ENCODE measurements around the gene PYGL. TPM values are rescaled to one million over a fixed set of nuclear protein-coding genes. Genes with fewer than 3 reads are reported as not detected.
"Not testable (repeated sequence)": the region's sequence is repeated elsewhere in the genome, so short reads cannot be mapped to it uniquely, and the experiment has no call there.

The PYGL gene
- total RNA-seq, 2 donors from 2014 or later = 0.26 to 3.9 TPM

DNA sequence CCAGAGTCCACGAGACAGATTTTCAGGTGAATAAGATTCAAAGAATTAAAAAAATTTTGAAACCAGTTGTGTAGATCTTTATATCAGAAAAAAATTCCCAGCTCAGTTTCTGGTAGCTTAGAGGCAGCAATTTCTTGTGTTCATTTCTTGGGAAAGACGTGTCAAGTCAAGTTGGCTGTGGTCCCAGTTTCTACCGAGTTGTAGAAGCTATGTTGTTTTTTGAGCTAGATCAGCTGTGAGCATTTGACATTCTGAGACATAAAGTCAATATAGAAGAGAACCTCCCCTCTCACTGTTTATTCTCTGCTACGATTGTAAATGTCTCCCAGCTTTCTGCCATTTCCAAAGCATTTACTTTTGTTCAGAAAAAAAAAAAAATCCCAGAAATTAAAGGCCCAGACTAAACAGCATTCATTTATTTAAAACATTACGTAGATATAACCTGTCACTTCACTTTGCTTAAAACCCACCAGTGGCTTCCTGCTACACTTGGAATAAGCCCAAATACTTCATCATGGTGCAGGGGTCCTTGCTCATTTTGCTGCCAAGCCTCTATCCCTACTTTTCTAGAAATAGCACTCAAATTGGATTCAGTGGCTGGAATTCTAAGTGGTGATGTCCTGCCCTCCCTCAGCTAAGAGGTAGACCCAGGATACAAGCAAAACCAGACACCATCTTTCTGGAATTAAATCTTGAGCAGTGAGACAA, 20.6 kb upstream of the PYGL start:
- Mint-ChIP-seq H3K4me3 (no peak overlapping the region), H3K27ac (no peak overlapping the region), H3K36me3 (ENCODE audit: low read depth) (no peaks in the 10 kb centered on the region), H3K9me3 (no peaks in the 10 kb centered on the region), H3K27me3 (peaks cover 9% of the 10 kb centered on the region), H3K4me1 (no peaks in the 10 kb centered on the region)
- ATAC-seq (replicated peaks) = no peak

DNA sequence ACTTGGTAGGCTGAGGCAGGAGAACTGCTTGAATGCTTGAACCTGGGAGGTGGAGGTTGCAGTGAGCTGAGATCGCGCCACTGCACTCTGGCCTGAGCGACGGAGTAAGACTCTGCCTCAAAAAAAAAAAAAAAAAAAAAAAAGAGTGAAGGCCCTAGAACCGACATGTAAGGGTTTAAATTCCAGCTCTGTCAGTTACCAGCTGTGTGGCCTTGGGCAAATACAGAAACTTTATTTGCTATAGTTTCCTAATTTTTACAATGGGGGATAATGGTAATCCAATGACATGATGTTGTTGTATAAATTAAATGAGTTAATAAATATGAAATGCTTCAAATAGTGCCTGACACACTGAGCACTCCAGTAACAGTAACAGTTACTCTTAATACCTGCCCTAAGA, 19.6 kb upstream of the PYGL start:
- Mint-ChIP-seq H3K4me3 (no peak overlapping the region), H3K9me3 (no peaks in the 10 kb centered on the region), H3K27ac (no peak overlapping the region), H3K36me3 (ENCODE audit: low read depth) (no peaks in the 10 kb centered on the region), H3K27me3 (peaks cover 7% of the 10 kb centered on the region), H3K4me1 (no peaks in the 10 kb centered on the region)
- ATAC-seq (replicated peaks) = no peak

DNA sequence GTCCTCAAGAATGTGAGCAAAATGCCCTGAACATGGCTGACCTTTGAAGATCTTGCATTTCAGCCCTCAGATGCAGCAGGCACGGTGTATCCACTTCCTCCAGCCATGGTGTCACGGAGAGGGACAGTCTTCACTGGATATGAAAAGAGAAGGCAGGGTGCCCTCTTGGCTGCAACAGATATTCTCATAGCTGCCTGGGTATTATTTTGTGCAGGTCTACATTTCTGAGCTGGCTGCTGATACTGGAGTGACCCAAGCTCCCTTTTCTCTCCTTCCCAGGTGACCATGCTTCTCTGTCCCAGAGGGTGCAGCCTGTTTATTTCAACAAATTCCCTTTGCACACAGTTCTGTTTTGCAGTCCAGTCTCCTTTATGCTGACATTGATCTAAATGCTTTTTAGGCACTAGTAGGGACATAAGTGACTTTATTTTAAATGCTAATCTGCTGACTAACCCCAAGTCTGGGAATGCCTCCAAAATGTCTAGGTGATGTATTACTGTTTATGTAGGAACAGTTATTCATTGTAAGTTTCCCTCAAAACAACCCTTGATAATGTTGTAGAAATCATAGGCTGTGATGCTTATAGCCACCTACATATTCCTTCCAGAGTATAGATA, 17.4 kb upstream of the PYGL start:
- Mint-ChIP-seq H3K9me3 (no peaks in the 10 kb centered on the region), H3K27me3 (peaks cover 7% of the 10 kb centered on the region), H3K4me1 (no peaks in the 10 kb centered on the region), H3K36me3 (ENCODE audit: low read depth) (no peaks in the 10 kb centered on the region), H3K4me3 (no peak overlapping the region), H3K27ac (no peak overlapping the region)
- ATAC-seq (replicated peaks) = no peak

DNA sequence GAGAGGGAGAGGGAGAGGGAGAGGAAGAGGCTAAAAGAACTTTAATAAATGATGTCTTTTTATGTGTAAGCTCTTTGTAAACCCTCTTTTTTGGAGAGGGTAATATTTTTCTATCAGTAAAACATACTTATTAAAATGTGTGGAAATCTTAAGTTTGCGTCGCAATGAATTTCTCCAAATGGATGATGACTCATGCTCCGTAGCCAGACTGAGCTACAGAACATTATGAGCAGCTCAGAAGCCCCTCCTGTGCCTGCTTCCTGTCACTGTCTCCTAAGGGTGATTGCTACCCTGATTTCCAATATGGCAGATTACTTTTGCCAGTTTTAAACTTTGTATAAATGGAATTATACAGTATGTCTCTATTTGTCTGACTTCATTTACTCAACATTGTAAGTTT, 13.0 kb upstream of the PYGL start:
- Mint-ChIP-seq H3K27me3 (peaks cover 7% of the 10 kb centered on the region), H3K36me3 (ENCODE audit: low read depth) (no peaks in the 10 kb centered on the region), H3K4me3 (no peak overlapping the region), H3K4me1 (no peaks in the 10 kb centered on the region), H3K27ac (no peak overlapping the region), H3K9me3 (no peaks in the 10 kb centered on the region)
- no peak for ATAC-seq (replicated peaks)

DNA sequence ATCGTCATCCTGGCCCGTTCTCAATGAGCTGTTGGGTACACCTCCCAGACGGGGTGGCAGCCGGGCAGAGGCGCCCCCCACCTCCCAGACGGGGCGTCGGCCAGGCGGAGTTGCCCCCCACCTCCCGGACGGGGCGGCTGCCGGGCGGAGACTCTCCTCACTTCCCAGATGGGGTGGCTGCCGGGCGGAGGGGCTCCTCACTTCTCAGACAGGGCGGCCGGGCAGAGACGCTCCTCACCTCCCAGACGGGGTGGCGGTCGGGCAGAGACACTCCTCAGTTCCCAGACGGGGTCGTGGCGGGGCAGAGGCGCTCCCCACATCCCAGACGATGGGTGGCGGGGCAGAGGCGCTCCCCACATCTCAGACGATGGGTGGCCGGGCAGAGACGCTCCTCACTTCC, 12.1 kb upstream of the PYGL start:
- H3K27ac Mint-ChIP-seq; ATAC-seq (replicated peaks); H3K4me3 Mint-ChIP-seq; H3K27me3 Mint-ChIP-seq; H3K36me3 Mint-ChIP-seq (ENCODE audit: low read depth); H3K9me3 Mint-ChIP-seq; H3K4me1 Mint-ChIP-seq: not testable (repeated sequence)

DNA sequence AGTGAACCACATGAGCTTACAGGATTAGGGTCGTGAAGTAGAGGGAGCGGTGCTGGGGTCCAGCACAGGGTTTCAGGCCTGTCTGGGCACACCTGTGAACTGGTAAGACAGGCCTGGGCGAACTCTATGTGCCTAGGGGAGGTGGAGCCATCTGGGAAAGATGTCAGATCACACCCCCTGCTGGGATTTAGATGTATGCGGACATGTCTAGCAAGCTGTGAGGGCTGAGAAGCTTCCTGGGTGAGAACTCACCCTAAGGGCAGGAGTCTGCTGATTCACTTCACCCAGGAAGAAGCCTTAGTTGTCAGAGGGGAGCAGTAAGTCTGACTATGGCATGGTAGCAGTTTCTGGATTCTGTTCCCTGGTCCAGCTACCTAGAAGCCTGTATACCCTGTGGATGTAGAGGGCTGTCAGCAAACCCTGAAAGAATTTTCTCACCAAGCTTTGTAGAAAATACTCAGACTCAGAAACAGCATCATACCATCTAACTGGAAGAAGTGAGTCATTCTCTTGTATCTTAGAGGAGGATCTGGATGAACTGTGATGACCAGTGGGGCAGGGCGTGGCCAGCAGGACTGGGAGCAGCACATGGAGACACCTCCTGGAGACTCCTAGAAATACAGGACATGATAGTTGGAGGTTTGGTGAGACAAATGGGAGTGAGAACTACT, 11.2 kb upstream of the PYGL start:
- no peaks in the 10 kb centered on the region for H3K4me1 Mint-ChIP-seq
- peak overlapping the region; percentile 31 for H3K27ac Mint-ChIP-seq

DNA sequence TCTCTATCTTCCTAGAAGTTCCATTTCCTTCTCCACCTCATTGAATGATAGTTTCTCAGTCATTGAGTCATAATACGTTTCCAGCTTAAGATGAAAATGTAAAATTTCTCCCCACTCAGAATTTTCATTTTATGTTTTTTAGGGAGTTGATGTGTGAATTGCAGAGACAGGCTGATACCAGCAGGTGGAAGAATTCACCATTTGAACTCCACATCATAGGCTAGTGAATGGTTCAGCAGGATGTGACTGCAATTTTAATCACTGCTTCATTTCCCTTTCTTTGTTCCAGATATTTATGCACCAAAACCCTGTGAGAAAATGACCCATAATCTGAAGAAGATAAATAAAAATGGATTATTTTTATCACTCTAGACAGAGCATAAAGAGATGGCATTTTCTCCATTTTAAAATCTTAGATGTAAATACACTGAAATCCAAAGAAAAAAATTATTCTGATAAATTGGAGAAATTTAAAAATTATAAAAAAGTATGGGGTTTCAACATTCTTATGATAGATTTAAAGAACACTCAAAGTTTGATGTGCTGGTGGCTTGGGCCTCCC, 10.6 kb upstream of the PYGL start:
- ATAC-seq (replicated peaks) = peak; percentile 38

More for the DNA sequence above, 11.2 kb upstream of the PYGL start:
- no peak overlapping the region for H3K4me3 Mint-ChIP-seq
- ATAC-seq (replicated peaks) = peak; percentile 85
- no peaks in the 10 kb centered on the region for H3K36me3 Mint-ChIP-seq (ENCODE audit: low read depth)
- H3K9me3 Mint-ChIP-seq = no peaks in the 10 kb centered on the region
- H3K27me3 Mint-ChIP-seq = peaks cover 4% of the 10 kb centered on the region

DNA sequence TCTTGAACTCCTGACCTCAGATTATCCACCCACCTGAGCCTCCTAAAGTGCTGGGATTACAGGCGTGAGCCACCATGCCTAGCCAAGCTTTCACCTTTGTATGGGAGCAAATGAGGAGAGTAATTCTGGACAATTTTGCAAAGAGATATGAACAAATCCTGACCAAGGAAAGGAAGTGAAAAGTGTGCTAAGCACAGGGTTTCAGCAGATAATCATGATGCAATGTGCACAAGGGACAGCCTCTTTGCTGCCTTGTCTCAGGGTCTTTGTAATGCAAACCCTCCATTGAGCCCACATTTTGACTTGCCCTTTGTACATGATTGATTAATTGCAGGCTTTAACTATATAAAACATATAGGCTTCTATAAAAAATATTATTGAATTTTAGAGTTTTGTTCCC, 9.2 kb upstream of the PYGL start:
- H3K27me3 Mint-ChIP-seq = no peaks in the 10 kb centered on the region
- no peak overlapping the region for H3K4me3 Mint-ChIP-seq
- no peaks in the 10 kb centered on the region for H3K4me1 Mint-ChIP-seq
- no peaks in the 10 kb centered on the region for H3K9me3 Mint-ChIP-seq
- H3K36me3 Mint-ChIP-seq (ENCODE audit: low read depth) = no peaks in the 10 kb centered on the region
- no peak overlapping the region for H3K27ac Mint-ChIP-seq
- no peak for ATAC-seq (replicated peaks)

More for the DNA sequence above, 10.6 kb upstream of the PYGL start:
- Mint-ChIP-seq H3K27ac (peak overlapping the region; percentile 31), H3K36me3 (ENCODE audit: low read depth) (no peaks in the 10 kb centered on the region), H3K4me3 (no peak overlapping the region), H3K27me3 (no peaks in the 10 kb centered on the region), H3K9me3 (no peaks in the 10 kb centered on the region), H3K4me1 (no peaks in the 10 kb centered on the region)

DNA sequence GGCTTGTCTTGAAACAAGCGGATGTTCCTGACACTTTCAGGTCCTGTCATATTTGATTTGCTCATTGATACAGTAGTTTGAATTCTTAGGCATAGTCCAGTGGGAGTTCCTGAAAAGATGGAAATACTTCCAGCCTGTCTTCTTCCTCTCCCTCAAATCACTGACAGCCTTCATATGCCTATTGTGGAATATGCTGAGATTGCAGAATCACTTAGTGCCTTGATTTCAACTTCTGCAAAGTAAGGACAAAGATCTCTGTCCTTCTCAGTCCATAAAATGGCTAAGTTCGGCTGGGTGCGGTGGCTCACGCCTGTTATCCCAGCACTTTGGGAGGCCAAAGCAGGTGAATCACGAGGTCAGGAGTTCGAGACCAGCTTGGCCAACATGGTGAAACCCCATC, 6.7 kb upstream of the PYGL start:
- Mint-ChIP-seq H3K36me3 (ENCODE audit: low read depth) (no peaks in the 10 kb centered on the region), H3K27ac (no peak overlapping the region), H3K9me3 (no peaks in the 10 kb centered on the region), H3K27me3 (peaks cover 3% of the 10 kb centered on the region), H3K4me1 (no peaks in the 10 kb centered on the region), H3K4me3 (no peak overlapping the region)
- ATAC-seq (replicated peaks) = no peak

DNA sequence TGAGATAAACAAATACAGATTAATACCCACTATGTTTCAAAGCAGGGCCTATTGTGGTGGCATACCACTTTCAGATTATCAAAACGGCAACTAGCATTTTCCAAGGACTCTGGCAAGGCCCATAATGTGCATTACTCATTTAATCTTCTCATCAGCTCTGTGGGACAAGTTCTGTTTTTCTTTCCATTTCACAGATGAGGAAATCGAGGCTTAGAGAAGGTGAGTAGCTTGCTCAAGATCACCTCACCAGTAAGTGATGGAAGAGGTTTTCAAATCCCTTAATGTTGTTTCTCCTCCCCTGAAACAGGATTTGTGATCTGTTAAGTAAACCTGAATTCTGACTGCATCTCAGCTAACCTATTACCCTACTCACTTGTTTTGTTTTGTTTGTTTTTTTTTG, 3.9 kb upstream of the PYGL start:
- ATAC-seq (replicated peaks) = no peak

DNA sequence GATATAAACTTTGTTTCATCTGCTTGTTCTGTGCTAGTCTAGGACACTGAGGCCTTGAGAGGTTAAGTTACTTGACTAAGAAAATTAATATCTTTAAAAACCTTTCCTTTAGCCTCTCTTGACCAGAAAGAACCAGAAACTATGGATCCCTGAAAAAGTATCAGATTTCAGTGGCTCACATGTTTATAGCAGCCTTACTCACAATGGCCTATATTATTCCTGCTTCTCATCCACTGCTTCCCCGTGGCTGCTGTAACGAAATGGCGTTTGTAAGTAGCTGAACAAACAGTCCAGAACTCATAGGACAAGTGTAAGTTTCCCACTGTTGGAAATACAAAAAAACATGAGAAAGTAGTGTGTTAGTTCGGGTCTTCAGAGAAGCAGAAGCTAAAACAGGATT, 3.2 kb upstream of the PYGL start:
- ATAC-seq (replicated peaks) = no peak
- peaks cover 18% of the 10 kb centered on the region for H3K27me3 Mint-ChIP-seq
- no peaks in the 10 kb centered on the region for H3K9me3 Mint-ChIP-seq
- no peak overlapping the region for H3K4me3 Mint-ChIP-seq
- no peaks in the 10 kb centered on the region for H3K4me1 Mint-ChIP-seq
- H3K36me3 Mint-ChIP-seq (ENCODE audit: low read depth) = peaks cover 4% of the 10 kb centered on the region
- no peak overlapping the region for H3K27ac Mint-ChIP-seq

More for the DNA sequence above, 3.9 kb upstream of the PYGL start:
- H3K36me3 Mint-ChIP-seq (ENCODE audit: low read depth) = peaks cover 4% of the 10 kb centered on the region
- no peak overlapping the region for H3K4me3 Mint-ChIP-seq
- H3K27ac Mint-ChIP-seq = no peak overlapping the region
- H3K27me3 Mint-ChIP-seq = peaks cover 15% of the 10 kb centered on the region
- no peaks in the 10 kb centered on the region for H3K9me3 Mint-ChIP-seq
- no peaks in the 10 kb centered on the region for H3K4me1 Mint-ChIP-seq

DNA sequence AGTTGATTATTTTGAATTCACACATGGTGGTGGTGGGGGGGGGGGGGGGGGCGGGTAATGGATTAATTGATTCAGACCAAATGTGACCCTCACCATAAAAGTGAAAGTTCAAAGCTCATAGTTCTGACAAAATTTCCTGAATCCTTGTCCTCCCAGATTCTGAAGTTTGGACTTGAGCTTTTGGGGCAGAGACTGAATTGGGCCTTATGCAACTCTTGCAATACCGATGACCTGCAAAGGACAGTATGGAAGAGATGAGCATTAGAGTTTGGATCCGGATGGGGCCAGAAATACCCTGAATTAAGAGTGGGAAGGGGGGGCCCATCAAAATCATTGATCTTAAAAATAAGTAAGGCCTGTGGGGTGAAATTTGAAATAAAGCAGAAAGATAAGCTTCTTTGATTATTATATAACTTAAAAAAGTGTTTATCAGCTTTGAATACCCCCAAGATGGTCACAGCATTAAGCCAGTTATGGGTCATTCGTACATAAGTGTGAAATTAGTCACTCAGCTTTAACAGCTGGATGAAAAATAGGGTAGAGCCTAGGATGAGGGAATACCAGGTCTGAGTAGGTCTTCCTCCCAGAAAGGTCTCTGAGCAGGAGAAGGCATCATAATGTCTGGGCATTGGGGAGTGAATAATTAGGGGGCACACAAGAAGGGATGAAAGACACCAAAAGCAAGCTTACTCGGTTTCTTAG, 2.1 kb upstream of the PYGL start:
- Mint-ChIP-seq H3K4me3 (no peak overlapping the region), H3K36me3 (ENCODE audit: low read depth) (peaks cover 4% of the 10 kb centered on the region), H3K27ac (no peak overlapping the region), H3K27me3 (peaks cover 26% of the 10 kb centered on the region), H3K4me1 (no peaks in the 10 kb centered on the region), H3K9me3 (no peaks in the 10 kb centered on the region)
- no peak for ATAC-seq (replicated peaks)

DNA sequence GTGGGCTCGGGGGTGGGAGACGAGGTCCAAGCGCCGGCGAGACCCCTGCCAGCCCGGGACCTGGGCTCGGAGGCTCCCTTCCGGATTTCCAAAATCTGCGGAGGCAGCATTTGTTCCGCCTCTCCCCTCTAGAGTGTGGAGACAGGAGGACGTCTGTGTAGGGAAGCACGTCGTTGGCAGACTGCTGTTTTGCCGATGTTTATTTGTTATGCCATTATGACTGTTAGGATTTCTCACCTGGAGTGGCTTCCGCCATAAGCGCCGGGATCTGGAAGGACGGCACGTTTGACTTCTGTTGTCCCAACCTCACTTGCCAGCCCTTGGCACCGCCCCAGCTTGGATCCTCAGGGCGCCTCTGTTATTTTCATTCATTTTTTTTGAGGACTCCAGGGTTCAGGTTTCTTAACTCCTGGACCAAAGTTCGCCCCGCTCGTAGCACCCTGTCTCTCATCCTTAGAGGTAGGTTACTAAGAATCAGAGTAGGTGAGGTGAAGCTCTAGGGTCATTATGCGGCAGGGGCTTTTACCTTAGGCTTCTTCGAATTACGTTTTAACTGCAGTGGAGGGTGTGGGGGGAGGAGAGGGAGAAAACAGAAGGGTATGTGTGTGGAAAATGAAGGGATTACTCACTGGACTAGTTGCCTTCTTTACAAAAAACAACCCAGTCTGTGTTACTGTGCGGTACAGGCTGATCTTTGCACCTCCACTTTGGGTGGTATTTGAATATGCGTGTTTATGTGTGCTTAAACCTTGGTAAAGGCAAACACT, 547 bp upstream of the PYGL start:
- Mint-ChIP-seq H3K9me3 (no peaks in the 10 kb centered on the region), H3K4me1 (no peaks in the 10 kb centered on the region), H3K27me3 (peaks cover 40% of the 10 kb centered on the region), H3K4me3 (peak overlapping the region; percentile 82), H3K27ac (no peak overlapping the region), H3K36me3 (ENCODE audit: low read depth) (peaks cover 4% of the 10 kb centered on the region)
- peak; percentile 68 for ATAC-seq (replicated peaks)
